ENCODE measurements around the gene SCIN.
"Not testable (repeated sequence)": the region's sequence is repeated elsewhere in the genome, so short reads cannot be mapped to it uniquely, and the experiment has no call there.

SCIN gene

GRCh38 chr7:12570534-12571461 is at the start of gene SCIN:
TSS of gene SCIN (plus strand) at chr7:12570720. CDS start at chr7:12570787, 67 bp downstream.
- peak; percentile 54 for DNase-seq

DNA sequence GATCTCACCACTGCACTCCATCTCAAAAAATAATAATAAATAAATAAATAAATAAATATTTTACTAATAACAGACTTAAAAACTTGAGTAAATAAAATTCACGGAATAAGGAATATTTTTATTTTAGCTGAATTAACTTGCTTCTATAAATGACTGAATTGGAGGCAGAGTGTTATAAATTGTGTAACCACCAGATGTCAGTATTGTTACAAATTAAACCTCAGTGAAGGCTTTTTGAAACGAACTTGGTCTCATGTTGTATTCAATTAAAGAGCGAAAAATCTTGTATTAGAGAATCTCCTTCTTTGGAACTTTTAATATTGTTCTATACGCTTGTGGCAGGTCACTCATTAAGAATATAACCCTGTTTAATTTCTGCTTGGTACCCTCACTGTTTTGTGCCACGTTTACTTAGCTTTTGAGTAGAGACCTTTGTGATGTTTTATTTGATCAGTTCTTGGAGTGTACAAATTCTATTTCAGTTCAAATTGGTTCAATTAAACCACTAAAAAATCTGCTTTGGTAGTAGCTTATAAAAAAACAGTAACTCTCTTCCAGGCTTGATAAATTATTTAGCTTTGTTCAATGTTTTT is 45.6 kb upstream of the SCIN start:
- no peak for DNase-seq

GRCh38 chr7:12526693-12527092 is 43.8 kb upstream of the SCIN start:
- DNase-seq = not testable (repeated sequence)

DNA sequence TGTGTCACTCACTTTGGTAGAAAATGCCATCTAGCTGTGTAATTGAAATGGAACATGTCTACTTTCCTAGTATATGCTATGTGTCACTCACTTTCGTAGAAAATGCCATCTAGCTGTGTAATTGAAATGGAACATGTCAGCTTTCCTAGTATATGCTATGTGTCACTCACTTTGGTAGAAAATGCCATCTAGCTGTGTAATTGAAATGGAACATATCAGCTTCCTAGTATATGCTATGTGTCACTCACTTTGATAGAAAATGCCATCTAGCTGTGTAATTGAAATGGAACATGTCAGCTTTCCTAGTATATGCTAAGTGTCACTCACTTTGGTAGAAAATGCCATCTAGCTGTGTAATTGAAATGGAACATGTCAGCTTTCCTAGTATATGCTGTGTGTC is 42.9 kb upstream of the SCIN start:
- not testable (repeated sequence) for DNase-seq

DNA sequence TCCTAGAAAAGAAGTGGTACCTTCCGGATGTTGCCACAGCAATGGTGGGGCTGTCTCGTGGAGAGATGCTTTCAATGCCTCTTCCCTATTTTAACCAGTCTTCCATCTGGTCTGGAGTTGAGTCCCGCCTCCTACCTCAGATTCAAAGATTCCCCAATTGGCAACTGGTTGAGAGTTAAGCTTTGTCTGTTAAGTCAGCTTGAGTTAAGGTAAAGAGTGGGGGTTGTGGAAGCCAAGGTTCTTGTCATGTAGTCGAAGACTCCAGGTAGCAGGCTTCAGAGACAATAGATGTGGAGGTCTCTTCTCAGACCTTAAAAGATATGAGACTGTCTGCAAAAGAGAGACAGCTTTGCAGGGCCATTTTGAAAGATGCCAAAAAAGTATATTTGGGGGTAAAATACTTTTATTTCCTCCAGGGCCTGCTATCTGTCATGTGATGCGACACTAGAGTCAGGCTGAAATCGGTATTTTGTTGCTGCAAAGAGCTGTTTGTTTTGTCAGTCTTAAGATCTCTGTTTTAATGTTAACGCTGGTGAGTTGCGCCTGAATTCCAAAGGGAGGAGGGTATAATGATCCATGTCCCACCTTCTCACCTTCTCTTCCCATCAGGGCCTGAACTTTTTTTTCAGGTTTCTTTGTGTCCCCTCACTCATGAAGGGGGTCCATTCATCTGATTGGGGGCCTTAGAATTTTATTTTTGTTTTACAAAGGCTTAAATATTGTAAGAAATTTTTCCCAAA is 40.4 kb upstream of the SCIN start:
- no peak for DNase-seq

DNA sequence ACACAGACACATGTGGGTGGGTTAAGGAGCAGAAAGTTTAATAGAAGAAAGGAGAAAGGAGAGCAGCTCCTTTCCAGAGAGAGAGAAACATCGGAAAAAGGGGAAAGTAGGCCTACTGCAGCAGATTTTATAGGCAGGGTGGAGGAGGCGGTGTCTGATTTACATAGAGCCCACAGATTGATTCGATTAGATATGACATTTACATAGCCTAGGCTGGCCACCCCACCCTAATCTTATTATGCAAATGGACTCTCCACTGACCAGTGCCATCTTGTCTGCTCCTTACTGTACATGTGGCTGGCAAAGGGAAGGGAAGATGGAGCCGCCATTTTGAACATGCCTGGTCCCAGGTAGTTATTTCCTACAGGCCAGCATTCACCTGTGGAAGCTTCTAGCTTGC is 38.7 kb upstream of the SCIN start:
- no peak for DNase-seq

GRCh38 chr7:12534046-12534445 is 36.5 kb upstream of the SCIN start:
- DNase-seq = no peak

- no peak for DNase-seq
These were observed 30.8 kb upstream of the SCIN start for GRCh38 chr7:12539681-12540080.

DNA sequence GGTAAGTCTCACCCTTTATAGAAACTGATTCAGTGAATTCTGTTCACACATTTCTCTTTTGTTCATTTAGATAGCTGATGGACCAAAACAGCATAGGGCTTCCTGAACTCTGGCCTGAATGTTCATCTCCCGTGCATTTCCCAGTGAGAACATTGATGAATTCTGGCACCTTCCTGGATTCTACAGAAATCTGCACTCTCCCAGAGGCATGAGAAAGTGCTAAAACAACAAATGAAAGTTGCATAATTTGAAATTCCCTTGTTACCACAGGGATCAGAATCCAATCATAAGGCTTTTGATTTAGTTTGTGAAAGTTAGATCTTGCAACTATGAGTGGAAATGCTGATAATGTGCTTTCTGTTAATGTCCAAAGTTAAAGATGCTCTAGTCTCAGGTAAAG is 29.7 kb upstream of the SCIN start:
- no peak for DNase-seq

- DNase-seq = no peak
These were observed 26.9 kb upstream of the SCIN start for GRCh38 chr7:12543586-12543985.

- no peak for DNase-seq
These were observed 21.4 kb upstream of the SCIN start for GRCh38 chr7:12549106-12549505.

DNA sequence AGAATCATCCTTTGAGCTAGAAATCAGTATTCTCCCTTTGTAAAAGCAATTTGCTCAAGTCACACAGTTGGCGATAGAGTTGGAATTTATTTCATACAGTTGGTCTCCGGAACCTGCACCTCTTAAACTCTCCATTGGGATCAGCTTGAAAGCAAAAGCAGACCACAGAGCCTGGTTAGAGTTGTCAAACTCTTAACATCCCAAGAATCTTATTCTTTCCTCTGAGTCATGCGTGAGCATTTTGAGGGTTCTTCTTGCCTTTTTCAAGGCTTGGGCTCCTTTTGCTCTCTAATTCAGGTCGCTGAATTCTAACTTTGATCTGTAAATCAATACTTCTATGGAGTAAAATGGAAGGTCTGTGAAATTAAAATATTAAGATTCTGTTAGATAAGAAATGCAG is 19.6 kb upstream of the SCIN start:
- no peak for DNase-seq

GRCh38 chr7:12552876-12553275 is 17.6 kb upstream of the SCIN start:
- DNase-seq = no peak

GRCh38 chr7:12553416-12553815 is 17.1 kb upstream of the SCIN start:
- no peak for DNase-seq

GRCh38 chr7:12554351-12554750 is 16.2 kb upstream of the SCIN start:
- no peak for DNase-seq

- DNase-seq = no peak
These were observed 15.6 kb upstream of the SCIN start for GRCh38 chr7:12554872-12555271.

GRCh38 chr7:12555695-12556094 is 14.8 kb upstream of the SCIN start:
- DNase-seq = not testable (repeated sequence)

DNA sequence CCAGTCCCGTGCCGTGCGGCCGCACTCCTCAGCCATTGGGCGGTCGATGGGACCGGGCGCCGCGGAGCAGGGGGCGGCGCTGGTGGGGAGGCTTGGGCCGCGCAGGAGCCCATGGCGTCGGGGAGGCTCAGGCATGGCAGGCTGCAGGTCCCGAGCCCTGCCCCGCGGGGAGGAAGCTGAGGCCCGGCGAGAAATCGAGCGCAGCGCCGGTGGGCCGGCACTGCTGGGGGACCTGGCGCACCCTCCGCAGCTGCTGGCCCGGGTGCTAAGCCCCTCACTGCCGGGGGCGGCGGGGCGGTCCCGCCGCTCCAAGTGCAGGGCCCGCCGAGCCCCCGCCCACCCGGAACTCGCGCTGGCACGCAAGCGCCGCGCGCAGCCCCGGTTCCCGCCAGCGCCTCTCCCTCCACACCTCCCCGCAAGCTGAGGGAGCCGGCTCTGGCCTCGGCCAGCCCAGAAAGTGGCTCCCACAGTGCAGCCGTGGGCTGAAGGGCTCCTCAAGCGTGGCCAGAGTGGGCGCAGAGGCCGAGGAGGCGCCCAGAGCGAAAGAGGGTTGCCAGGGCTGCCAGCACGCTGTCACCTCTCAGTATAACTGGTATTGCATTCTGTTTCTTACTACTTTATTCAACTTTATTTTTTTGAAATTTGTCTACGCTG is 14.3 kb upstream of the SCIN start:
- not testable (repeated sequence) for DNase-seq

DNA sequence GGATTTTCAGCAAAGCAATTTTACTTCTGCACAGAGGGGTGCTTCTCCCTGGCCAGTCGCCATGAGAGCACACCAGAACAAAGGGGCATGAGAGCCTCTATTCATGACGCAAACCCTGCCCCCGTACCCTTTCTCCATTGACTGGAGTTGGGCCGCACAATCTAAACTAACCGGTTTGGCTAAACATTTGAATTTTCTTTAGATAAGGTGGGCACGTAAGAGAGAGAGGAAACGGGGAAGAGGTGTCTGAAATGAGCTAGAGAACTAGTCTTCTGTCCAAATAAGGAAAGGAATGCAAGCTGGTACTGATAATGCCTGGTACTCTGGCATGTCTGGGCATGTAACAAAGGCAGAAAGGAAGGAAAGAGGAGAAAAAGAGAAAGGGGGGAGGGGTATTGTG is 13.2 kb upstream of the SCIN start:
- no peak for DNase-seq

DNA sequence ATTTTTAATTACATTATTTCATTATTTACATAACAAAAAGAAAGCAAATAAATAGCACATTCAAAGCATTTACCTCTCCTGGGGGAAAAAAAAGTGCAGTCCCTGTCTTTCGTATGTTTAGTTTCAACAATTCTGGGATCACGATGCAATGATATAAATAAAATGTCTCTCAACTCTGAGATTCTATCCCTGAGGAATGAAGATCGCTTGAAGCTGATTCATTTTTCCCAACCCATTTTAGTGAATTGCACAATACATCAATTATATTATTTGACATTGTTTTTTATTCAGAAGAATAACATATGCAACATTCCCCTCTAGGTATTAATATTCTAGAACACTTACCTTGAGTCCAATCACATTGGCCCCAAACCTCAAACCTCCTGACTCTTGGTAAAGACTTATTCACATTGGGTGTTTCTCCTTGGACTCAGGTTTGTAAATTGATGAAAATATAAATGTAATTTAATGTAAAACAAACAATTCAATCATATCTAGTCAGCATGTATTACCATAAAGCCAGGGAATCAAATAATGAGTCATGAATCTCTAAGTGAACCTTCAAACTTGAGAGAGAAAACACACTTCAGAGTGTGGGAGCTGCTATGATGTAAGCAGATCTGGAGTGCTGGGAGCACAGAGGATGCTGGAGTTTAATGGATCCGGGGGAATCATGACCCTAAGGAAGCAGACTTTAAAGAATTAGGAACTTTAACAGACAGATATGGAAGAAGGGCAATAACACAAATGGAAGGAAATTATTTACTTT is 5.3 kb upstream of the SCIN start:
- no peak for DNase-seq

- no peak for DNase-seq
These were observed 4.6 kb upstream of the SCIN start for GRCh38 chr7:12565873-12566272.

GRCh38 chr7:12567015-12567414 is 3.5 kb upstream of the SCIN start:
- DNase-seq = no peak
